H7 (cell line): ENCODE results near the gene TMED9. TPM values are rescaled to one million over a fixed set of nuclear protein-coding genes. Genes with fewer than 3 reads are reported as not detected.
"Not testable (repeated sequence)": the region's sequence is repeated elsewhere in the genome, so short reads cannot be mapped to it uniquely, and the experiment has no call there.

Experiments used
- DNase-seq: peaks from one replicate; pipeline ENCODE4 v3.0.0; 2012
- H3K27me3 ChIP-seq: 2 replicates; pipeline ENCODE4 v1.6.0; 2011; ENCODE audit warnings: mild to moderate bottlenecking, low read length; ENCODE audit not compliant: control insufficient read depth, insufficient read depth
- H3K36me3 ChIP-seq: replicated peaks from 2 replicates; pipeline ENCODE4 v1.5.1; 2011; ENCODE audit warnings: low read length; ENCODE audit not compliant: control insufficient read depth, insufficient read depth
- H3K4me3 ChIP-seq: 2 replicates; pipeline ENCODE4 v1.5.1; 2011; ENCODE audit warnings: low read depth, mild to moderate bottlenecking, control low read depth, low read length, moderate library complexity; ENCODE audit not compliant: insufficient read depth
- total RNA-seq: library from RNA; depleted of rRNA; stranded (reverse); fragments of >200 nt; shearing (Covaris generic); gene quantifications from 2 replicates; pipeline ENCODE4 v1.2.3, GENCODE V29; 2014

The TMED9 gene
- total RNA-seq, 1 experiment from 2014 or later = 52.3 TPM

- no peak overlapping the region for H3K4me3 ChIP-seq
- H3K27me3 ChIP-seq = no peaks in the 10 kb centered on the region
- H3K36me3 ChIP-seq = peaks cover 2% of the 10 kb centered on the region; the same call in 1 of the 2 replicates
- no peak for DNase-seq
Measured at GRCh38 chr5:177557796-177558195, 34.2 kb upstream of the TMED9 start.

GRCh38 chr5:177559446-177559941 is 32.5 kb upstream of the TMED9 start:
- DNase-seq, H3K27me3 ChIP-seq, H3K36me3 ChIP-seq, H3K4me3 ChIP-seq: not testable (repeated sequence)

GRCh38 chr5:177565046-177565445 is 27.0 kb upstream of the TMED9 start:
- no peaks in the 10 kb centered on the region for H3K36me3 ChIP-seq
- DNase-seq = no peak
- H3K4me3 ChIP-seq = no peak overlapping the region
- no peaks in the 10 kb centered on the region; the same call in 1 of the 2 replicates for H3K27me3 ChIP-seq

GRCh38 chr5:177568326-177568725 is 23.7 kb upstream of the TMED9 start:
- no peaks in the 10 kb centered on the region; the same call in 1 of the 2 replicates for H3K27me3 ChIP-seq
- H3K36me3 ChIP-seq = no peaks in the 10 kb centered on the region
- H3K4me3 ChIP-seq = no peak overlapping the region
- no peak for DNase-seq

- H3K36me3 ChIP-seq = no peaks in the 10 kb centered on the region
- DNase-seq = no peak
- H3K27me3 ChIP-seq = no peaks in the 10 kb centered on the region; the same call in 1 of the 2 replicates
- no peak overlapping the region for H3K4me3 ChIP-seq
Measured at GRCh38 chr5:177569894-177570293, 22.1 kb upstream of the TMED9 start.

- Histone ChIP-seq H3K4me3 (no peak overlapping the region), H3K36me3 (no peaks in the 10 kb centered on the region), H3K27me3 (peaks cover 2% of the 10 kb centered on the region)
- no peak for DNase-seq
Measured at GRCh38 chr5:177575488-177575887, 16.5 kb upstream of the TMED9 start.

GRCh38 chr5:177576169-177576568 is 15.8 kb upstream of the TMED9 start:
- Histone ChIP-seq H3K4me3 (no peak overlapping the region), H3K27me3 (peaks cover 2% of the 10 kb centered on the region), H3K36me3 (no peaks in the 10 kb centered on the region)
- DNase-seq = no peak

- Histone ChIP-seq H3K27me3 (peaks cover 2% of the 10 kb centered on the region), H3K36me3 (no peaks in the 10 kb centered on the region), H3K4me3 (no peak overlapping the region)
- no peak for DNase-seq
Measured at GRCh38 chr5:177578316-177578715, 13.7 kb upstream of the TMED9 start.

GRCh38 chr5:177588413-177588909 is 3.5 kb upstream of the TMED9 start:
- Histone ChIP-seq H3K36me3 (peaks cover 3% of the 10 kb centered on the region), H3K4me3 (no peak overlapping the region), H3K27me3 (peaks cover 8% of the 10 kb centered on the region; the same call in 1 of the 2 replicates)
- no peak for DNase-seq

GRCh38 chr5:177590406-177590805 is 1.6 kb upstream of the TMED9 start:
- DNase-seq = no peak
- H3K27me3 ChIP-seq = peaks cover under 1% of the 10 kb centered on the region; the same call in 1 of the 2 replicates
- no peak overlapping the region for H3K4me3 ChIP-seq
- H3K36me3 ChIP-seq = peaks cover 21% of the 10 kb centered on the region

GRCh38 chr5:177591690-177592009 is 353 bp upstream of the TMED9 start:
- no peak for DNase-seq
- no peaks in the 10 kb centered on the region; the same call in 1 of the 2 replicates for H3K27me3 ChIP-seq
- peaks cover 27% of the 10 kb centered on the region for H3K36me3 ChIP-seq
- peak overlapping the region; percentile 34 for H3K4me3 ChIP-seq

- peaks cover 27% of the 10 kb centered on the region for H3K36me3 ChIP-seq
- peak overlapping the region; percentile 92 for H3K4me3 ChIP-seq
- no peaks in the 10 kb centered on the region; the same call in 1 of the 2 replicates for H3K27me3 ChIP-seq
- no peak for DNase-seq
Measured at GRCh38 chr5:177592905-177593304, 902 bp downstream of the TMED9 start.

- Histone ChIP-seq H3K4me3 (no peak overlapping the region), H3K27me3 (no peaks in the 10 kb centered on the region; the same call in 1 of the 2 replicates)
Measured at GRCh38 chr5:177593511-177593910, 1.5 kb downstream of the TMED9 start.

GRCh38 chr5:177594071-177594470 is 2.1 kb downstream of the TMED9 start:
- peaks cover 2% of the 10 kb centered on the region; the same call in 1 of the 2 replicates for H3K27me3 ChIP-seq
- H3K4me3 ChIP-seq = no peak overlapping the region
- peaks cover 27% of the 10 kb centered on the region for H3K36me3 ChIP-seq
- DNase-seq = no peak

More at GRCh38 chr5:177593511-177593910, 1.5 kb downstream of the TMED9 start:
- peaks cover 27% of the 10 kb centered on the region for H3K36me3 ChIP-seq
- DNase-seq = no peak

- no peak for DNase-seq
- H3K27me3 ChIP-seq = peaks cover 3% of the 10 kb centered on the region; the same call in 1 of the 2 replicates
- H3K4me3 ChIP-seq = no peak overlapping the region
- H3K36me3 ChIP-seq = peaks cover 27% of the 10 kb centered on the region
Measured at GRCh38 chr5:177595026-177595585, 3.1 kb downstream of the TMED9 start.
